SK-N-SH (cell line): ENCODE results near the gene LRRC10B.

ENCODE experiments used
- EZH2phosphoT487 ChIP-seq: fragments of 200-600 bp; sonication (generic); IDR thresholded peaks from 2 replicates; pipeline ENCODE4 v1.6.1; 2017; ENCODE audit warnings: low read depth, mixed run types, mild to moderate bottlenecking, antibody characterized with exemption, moderate library complexity, borderline replicate concordance
- NRF1 ChIP-seq: IDR thresholded peaks from 2 replicates; pipeline ENCODE4 v1.6.1; 2012; ENCODE audit warnings: low read depth, mild to moderate bottlenecking, low read length

GRCh38 chr11:61524446-61524845, 15.9 kb downstream of the LRRC10B start:
- TF ChIP-seq NRF1 (no peak), EZH2phosphoT487 (no peak)
